Osteoblast (primary cell): Measurements from ENCODE around the gene HPSE2. TPM values are rescaled to one million over a fixed set of nuclear protein-coding genes. Genes with fewer than 3 reads are reported as not detected.

Experiments
- DNase-seq: peaks from one replicate; pipeline ENCODE4 v3.0.0; 2011; ENCODE audit warnings: low spot score, mixed read lengths; ENCODE audit not compliant: insufficient read length; ENCODE audit errors: missing footprints
- H2AFZ ChIP-seq: 2 replicates; pipeline ENCODE4 v1.6.0; 2011; ENCODE audit warnings: mild to moderate bottlenecking, low read length
- H3K27ac ChIP-seq: 2 replicates; pipeline ENCODE4 v1.5.1; 2011; ENCODE audit warnings: mild to moderate bottlenecking, low read depth, low read length, moderate library complexity
- H3K27me3 ChIP-seq: 2 replicates; pipeline ENCODE4 v1.6.0; 2012; ENCODE audit warnings: mild to moderate bottlenecking, control low read depth, inconsistent platforms, low read length, moderate library complexity; ENCODE audit not compliant: insufficient read depth
- H3K36me3 ChIP-seq: 2 replicates; pipeline ENCODE4 v1.5.1; 2011; ENCODE audit warnings: mild to moderate bottlenecking, low read length, control low read depth, moderate library complexity; ENCODE audit not compliant: insufficient read depth
- H3K4me1 ChIP-seq: 2 replicates; pipeline ENCODE4 v1.5.1; 2011; ENCODE audit warnings: mild to moderate bottlenecking, low read length, control low read depth, moderate library complexity; ENCODE audit not compliant: insufficient read depth
- H3K4me2 ChIP-seq: 2 replicates; pipeline ENCODE4 v1.6.0; 2011; ENCODE audit warnings: mild to moderate bottlenecking, low read length; ENCODE audit not compliant: insufficient read depth
- H3K4me3 ChIP-seq: fragments of 200-600 bp; sonication (generic); 3 replicates; pipeline ENCODE4 v1.5.1; 2012; ENCODE audit warnings: mild to moderate bottlenecking, low read length, inconsistent platforms; ENCODE audit not compliant: insufficient read depth
- H3K79me2 ChIP-seq: 2 replicates; pipeline ENCODE4 v1.6.0; 2012; ENCODE audit warnings: mild to moderate bottlenecking, low read length, control low read depth, inconsistent platforms; ENCODE audit not compliant: insufficient read depth
- H3K9me3 ChIP-seq: 2 replicates; pipeline ENCODE4 v1.5.1; 2011; ENCODE audit warnings: low read depth, low read length, control low read depth
- H4K20me1 ChIP-seq: 2 replicates; pipeline ENCODE4 v1.6.0; 2012; ENCODE audit warnings: mild to moderate bottlenecking, low read length, control low read depth; ENCODE audit not compliant: insufficient read depth
- total RNA-seq: library from RNA; depleted of rRNA; stranded (reverse); fragments of >200 nt; gene quantifications from 2 replicates; pipeline ENCODE4 v1.2.3, GENCODE V29; 2012
- TF ChIP-seq, protein P1 (sequence below): IDR thresholded peaks from 2 replicates; pipeline ENCODE4 v1.5.1; 2011; ENCODE audit warnings: mild to moderate bottlenecking, low read depth, low read length, moderate library complexity; ENCODE audit errors: extremely low read depth

The HPSE2 gene
- total RNA-seq, 1 donor, result not detected

DNA sequence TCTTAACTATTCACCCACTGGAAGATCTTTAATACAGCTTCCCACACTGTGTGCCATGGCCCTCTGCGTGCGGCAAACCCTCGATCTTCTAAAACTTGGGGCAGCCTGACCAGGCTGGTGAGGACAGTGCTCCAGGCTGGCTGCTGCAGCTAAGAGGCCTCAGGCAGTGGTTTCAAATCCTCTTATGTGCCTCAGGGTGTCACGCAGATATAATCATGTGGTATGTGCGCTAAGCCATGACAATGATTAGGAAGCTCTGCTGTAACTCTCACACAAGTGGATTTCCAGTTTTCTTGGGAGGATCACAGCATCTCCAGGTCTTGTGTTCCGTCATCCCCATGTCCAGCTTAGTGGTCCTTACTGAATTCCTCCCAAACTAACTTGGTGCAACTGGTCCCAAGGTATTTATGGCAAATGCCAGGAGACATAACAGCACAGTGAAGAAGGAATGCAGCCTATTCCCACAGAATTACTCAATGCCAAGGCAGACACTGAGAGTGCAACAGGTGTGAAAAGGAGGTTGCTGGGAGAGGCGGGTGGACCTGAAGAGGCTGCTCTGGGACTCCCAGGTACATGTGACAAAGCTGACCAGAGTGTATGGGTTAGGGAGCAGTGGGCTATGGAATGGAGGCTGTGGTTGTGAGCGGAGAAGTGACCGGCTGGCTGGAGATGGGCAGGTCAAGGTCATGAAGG is 791.2 kb downstream of the HPSE2 start:
- H3K4me2 ChIP-seq, result no peak overlapping the region
- peaks cover 39% of the 10 kb centered on the region for H3K79me2 ChIP-seq
- TF ChIP-seq, protein P1, sequence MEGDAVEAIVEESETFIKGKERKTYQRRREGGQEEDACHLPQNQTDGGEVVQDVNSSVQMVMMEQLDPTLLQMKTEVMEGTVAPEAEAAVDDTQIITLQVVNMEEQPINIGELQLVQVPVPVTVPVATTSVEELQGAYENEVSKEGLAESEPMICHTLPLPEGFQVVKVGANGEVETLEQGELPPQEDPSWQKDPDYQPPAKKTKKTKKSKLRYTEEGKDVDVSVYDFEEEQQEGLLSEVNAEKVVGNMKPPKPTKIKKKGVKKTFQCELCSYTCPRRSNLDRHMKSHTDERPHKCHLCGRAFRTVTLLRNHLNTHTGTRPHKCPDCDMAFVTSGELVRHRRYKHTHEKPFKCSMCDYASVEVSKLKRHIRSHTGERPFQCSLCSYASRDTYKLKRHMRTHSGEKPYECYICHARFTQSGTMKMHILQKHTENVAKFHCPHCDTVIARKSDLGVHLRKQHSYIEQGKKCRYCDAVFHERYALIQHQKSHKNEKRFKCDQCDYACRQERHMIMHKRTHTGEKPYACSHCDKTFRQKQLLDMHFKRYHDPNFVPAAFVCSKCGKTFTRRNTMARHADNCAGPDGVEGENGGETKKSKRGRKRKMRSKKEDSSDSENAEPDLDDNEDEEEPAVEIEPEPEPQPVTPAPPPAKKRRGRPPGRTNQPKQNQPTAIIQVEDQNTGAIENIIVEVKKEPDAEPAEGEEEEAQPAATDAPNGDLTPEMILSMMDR, result no peak
- no peaks in the 10 kb centered on the region for H3K9me3 ChIP-seq
- H2AFZ ChIP-seq, result no peak overlapping the region
- H3K36me3 ChIP-seq, result peaks cover 33% of the 10 kb centered on the region
- H3K4me1 ChIP-seq, result peaks cover 17% of the 10 kb centered on the region
- H4K20me1 ChIP-seq, result peaks cover 9% of the 10 kb centered on the region
- no peak for DNase-seq
- no peak overlapping the region for H3K27ac ChIP-seq
- no peak overlapping the region for H3K4me3 ChIP-seq
- no peaks in the 10 kb centered on the region for H3K27me3 ChIP-seq

DNA sequence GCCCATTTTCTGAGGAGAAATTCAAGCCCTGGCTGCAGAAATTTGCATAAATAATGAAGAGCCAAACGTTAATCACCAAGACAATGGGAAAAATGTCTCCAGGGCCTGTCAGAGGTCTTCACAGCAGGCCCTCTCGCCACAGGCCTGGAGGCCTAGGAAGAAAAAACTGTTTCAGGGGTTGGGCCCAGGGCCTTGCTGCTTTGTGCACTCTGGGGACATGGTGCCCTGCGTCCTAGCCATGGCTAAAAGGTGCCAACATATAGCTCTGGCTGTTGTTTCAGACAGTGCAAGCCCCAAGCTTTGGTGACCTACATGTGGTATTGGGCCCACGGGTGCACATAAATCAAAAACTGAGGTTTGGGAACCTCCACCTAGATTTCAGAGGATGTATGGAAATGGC is 796.9 kb downstream of the HPSE2 start:
- H3K36me3 ChIP-seq, result peaks cover 38% of the 10 kb centered on the region
- no peaks in the 10 kb centered on the region for H3K27me3 ChIP-seq
- H3K9me3 ChIP-seq, result no peaks in the 10 kb centered on the region
- H2AFZ ChIP-seq, result no peak overlapping the region
- peaks cover 6% of the 10 kb centered on the region for H3K4me1 ChIP-seq
- no peak overlapping the region for H3K4me3 ChIP-seq
- no peak overlapping the region for H3K27ac ChIP-seq
- H3K79me2 ChIP-seq, result peaks cover 6% of the 10 kb centered on the region
- H3K4me2 ChIP-seq, result no peak overlapping the region
- TF ChIP-seq, protein P1, result no peak
- H4K20me1 ChIP-seq, result no peaks in the 10 kb centered on the region
- DNase-seq, result no peak

DNA sequence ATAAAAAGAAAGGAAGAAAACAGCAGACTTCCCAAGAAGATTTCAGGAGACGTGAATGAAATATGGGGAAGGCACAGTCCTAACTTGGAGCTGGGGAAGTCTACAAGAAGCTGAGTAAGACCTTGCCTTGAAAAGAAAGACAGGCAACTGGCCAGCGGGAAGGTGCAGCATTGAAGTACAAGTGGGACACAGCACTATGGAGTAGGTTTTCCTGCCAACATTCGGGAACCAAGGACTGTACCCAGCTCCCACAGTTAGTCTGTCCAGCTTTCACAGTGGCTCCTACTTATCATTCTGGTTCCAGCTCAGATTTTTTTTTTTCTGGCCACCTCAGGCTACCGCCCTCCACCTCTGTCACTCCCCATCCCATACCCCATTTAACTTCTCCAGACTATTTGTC is 798.9 kb downstream of the HPSE2 start:
- Histone ChIP-seq H3K4me2 (no peak overlapping the region), H3K27ac (no peak overlapping the region), H3K36me3 (peaks cover 42% of the 10 kb centered on the region), H4K20me1 (no peaks in the 10 kb centered on the region), H3K27me3 (no peaks in the 10 kb centered on the region), H3K4me3 (no peak overlapping the region), H3K9me3 (no peaks in the 10 kb centered on the region), H3K79me2 (no peaks in the 10 kb centered on the region), H2AFZ (no peak overlapping the region), H3K4me1 (peaks cover 6% of the 10 kb centered on the region)
- TF ChIP-seq, protein P1, result no peak
- peak; percentile 36 for DNase-seq

DNA sequence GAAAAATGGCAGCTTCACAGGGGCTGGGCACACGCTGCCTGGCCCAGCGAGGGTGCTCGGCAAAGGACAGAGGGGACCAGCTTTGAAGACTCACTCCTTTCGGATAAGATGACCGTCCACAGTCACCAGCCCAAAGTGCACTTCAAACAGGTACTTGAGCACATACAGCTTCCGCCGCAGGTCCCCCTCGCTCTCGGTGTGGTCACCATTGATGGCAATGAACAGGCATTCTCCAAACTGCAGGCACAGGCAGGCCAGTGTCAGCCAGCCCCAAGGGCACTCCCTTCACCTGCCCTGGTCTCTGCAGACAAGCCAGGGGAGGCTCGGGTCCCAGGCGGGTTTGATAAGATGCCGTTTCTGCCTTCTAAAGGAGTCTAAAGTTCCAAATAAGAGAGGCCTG is 800.5 kb downstream of the HPSE2 start:
- DNase-seq, result peak; percentile 15
- Histone ChIP-seq H2AFZ (no peak overlapping the region), H4K20me1 (no peaks in the 10 kb centered on the region), H3K4me2 (no peak overlapping the region), H3K4me1 (peaks cover 6% of the 10 kb centered on the region), H3K4me3 (no peak overlapping the region), H3K79me2 (no peaks in the 10 kb centered on the region), H3K27me3 (no peaks in the 10 kb centered on the region), H3K27ac (no peak overlapping the region), H3K36me3 (peaks cover 51% of the 10 kb centered on the region), H3K9me3 (no peaks in the 10 kb centered on the region)
- TF ChIP-seq, protein P1, result no peak
